Endothelial cell of umbilical vein (primary cell): Measurements from ENCODE around the gene IGF2R. TPM values are rescaled to one million over a fixed set of nuclear protein-coding genes. Genes with fewer than 3 reads are reported as not detected.

Experiments
- BruUV-seq: library from RNA; stranded (reverse); fragments of 400-500 nt; replicated peaks from 2 replicates; lab custom pipeline; 2021; lab: Mats Ljungman, UMichigan
- CTCF ChIA-PET: fragments of 300-600, 350-600 bp; sonication (Branson Sonifier 250); formaldehyde crosslinking; loops from one replicate; lab custom pipeline; 2021; ENCODE audit warnings: antibody characterized with exemption, inconsistent platforms; lab: Charles Lee
- POLR2A ChIA-PET: fragments of 300-600, 350-600 bp; sonication (Branson Sonifier 250); formaldehyde crosslinking; loops from one replicate; lab custom pipeline; 2021; ENCODE audit warnings: antibody characterized with exemption, inconsistent platforms; lab: Charles Lee
- DNase-seq: peaks from one replicate; pipeline ENCODE4 v3.0.0-alpha.2; 2011; ENCODE audit warnings: low read depth, low spot score
- FAIRE-seq: peaks from 2 replicates; lab custom pipeline; 2011; peaks lifted over from hg19 to GRCh38; lab: Jason Lieb, UNC
- H2AFZ ChIP-seq: 2 replicates; pipeline ENCODE4 v1.6.0; 2012; ENCODE audit warnings: low read depth, low read length, control low read depth, inconsistent platforms
- H3K27ac ChIP-seq: 2 replicates; pipeline ENCODE4 v1.5.1; 2011; ENCODE audit warnings: low read depth, mild to moderate bottlenecking, control low read depth, low read length, moderate library complexity; ENCODE audit not compliant: insufficient read depth
- H3K27me3 ChIP-seq, 2 experiments: 2 replicates each; pipeline versions ENCODE4 v1.6.0 to v1.6.1; 2011; ENCODE audit warnings: low read length in 2 of 2, mixed read lengths in 1 of 2; ENCODE audit not compliant: control insufficient read depth in 2 of 2, insufficient read depth in 2 of 2
- H3K36me3 ChIP-seq, 2 experiments: 2 replicates in 1 of 2; 3 replicates in 1 of 2; pipeline ENCODE4 v1.5.1; 2011; ENCODE audit warnings: low read length in 2 of 2, mild to moderate bottlenecking in 1 of 2, moderate library complexity in 1 of 2; ENCODE audit not compliant: control insufficient read depth in 2 of 2, insufficient read depth in 2 of 2; ENCODE audit errors: extremely low read depth in 1 of 2
- H3K4me1 ChIP-seq: 3 replicates; pipeline ENCODE4 v1.5.1; 2011; ENCODE audit warnings: mild to moderate bottlenecking, low read length; ENCODE audit not compliant: control insufficient read depth, insufficient read depth; ENCODE audit errors: extremely low read depth
- H3K4me2 ChIP-seq: 2 replicates; pipeline ENCODE4 v1.6.1; 2011; ENCODE audit warnings: low read length, control low read depth, mixed read lengths; ENCODE audit not compliant: insufficient read depth
- H3K4me3 ChIP-seq, 3 experiments: fragments of 200-600 bp in 1 of 3; sonication (generic), shearing (Covaris generic) in 1 of 3; replicated peaks in 1 of 3; 2 replicates each; pipeline ENCODE4 v1.5.1; 2011 to 2016; ENCODE audit warnings: control low read depth in 3 of 3, low read length in 3 of 3, mild to moderate bottlenecking in 2 of 3, inconsistent platforms in 1 of 3, low read depth in 1 of 3, moderate library complexity in 1 of 3; ENCODE audit not compliant: insufficient read depth in 1 of 3
- H3K79me2 ChIP-seq: 2 replicates; pipeline ENCODE4 v1.6.0; 2012; ENCODE audit warnings: low read length, inconsistent platforms; ENCODE audit not compliant: control insufficient read depth, insufficient read depth
- H3K9ac ChIP-seq: replicated peaks from 2 replicates; pipeline ENCODE3; 2011; ENCODE audit warnings: low read length, control low read depth; ENCODE audit not compliant: insufficient read depth; ENCODE audit errors: extremely low read depth
- H3K9me1 ChIP-seq: replicated peaks from 3 replicates; pipeline ENCODE4 v1.6.0; 2011; ENCODE audit warnings: mild to moderate bottlenecking, low read length; ENCODE audit not compliant: control insufficient read depth, insufficient read depth; ENCODE audit errors: extremely low read depth
- H3K9me3 ChIP-seq: replicated peaks from 2 replicates; pipeline ENCODE4 v1.5.1; 2012; ENCODE audit warnings: low read length, inconsistent platforms; ENCODE audit not compliant: control insufficient read depth, insufficient read depth
- H4K20me1 ChIP-seq: replicated peaks from 2 replicates; pipeline ENCODE3; 2011; ENCODE audit warnings: mild to moderate bottlenecking, low read length; ENCODE audit not compliant: control insufficient read depth, insufficient read depth; ENCODE audit errors: extremely low read depth
- CTCF ChIP-seq, 2 donors: IDR thresholded peaks; 1 replicate in 1 of 2; 2 replicates in 1 of 2; pipeline ENCODE4 v1.5.1; 2011; ENCODE audit warnings: low read length in 2 of 2, mild to moderate bottlenecking in 2 of 2, moderate library complexity in 2 of 2, control low read depth in 1 of 2, inconsistent platforms in 1 of 2, low read depth in 1 of 2; ENCODE audit not compliant: insufficient read depth in 1 of 2; ENCODE audit errors: extremely low read depth in 1 of 2
- EZH2 ChIP-seq: IDR thresholded peaks from 2 replicates; pipeline ENCODE4 v1.6.1; 2012; ENCODE audit warnings: borderline replicate concordance, low read depth, mild to moderate bottlenecking, moderate library complexity, low read length, inconsistent platforms; ENCODE audit not compliant: severe bottlenecking
- FOS ChIP-seq: IDR thresholded peaks from 2 replicates; pipeline ENCODE4 v1.6.1; 2011; ENCODE audit warnings: mild to moderate bottlenecking, low read length, moderate library complexity, borderline replicate concordance; ENCODE audit not compliant: insufficient read depth
- GATA2 ChIP-seq: IDR thresholded peaks from 2 replicates; pipeline ENCODE4 v1.7.0; 2011; ENCODE audit warnings: low read depth, mild to moderate bottlenecking, moderate library complexity, mixed read lengths, low read length; ENCODE audit not compliant: insufficient read length, insufficient read depth
- JUN ChIP-seq: IDR thresholded peaks from 2 replicates; pipeline ENCODE4 v1.6.1; 2011; ENCODE audit warnings: borderline replicate concordance, low read depth; ENCODE audit not compliant: insufficient read length, insufficient read depth
- MAX ChIP-seq: IDR thresholded peaks from 2 replicates; pipeline ENCODE4 v1.6.1; 2011; ENCODE audit not compliant: insufficient read depth, insufficient read length
- MYC ChIP-seq: IDR thresholded peaks from one replicate; pipeline ENCODE4 v1.6.1; 2011; ENCODE audit warnings: mild to moderate bottlenecking, low read depth, low read length
- POLR2A ChIP-seq: IDR thresholded peaks from 2 replicates; pipeline ENCODE4 v1.6.1; 2012; ENCODE audit warnings: low read depth, mild to moderate bottlenecking, control low read depth, low read length
- POLR2AphosphoS5 ChIP-seq: IDR thresholded peaks from 2 replicates; pipeline ENCODE4 v1.6.1; 2012; ENCODE audit warnings: low read depth, mild to moderate bottlenecking, control low read depth, low read length, moderate library complexity; ENCODE audit not compliant: insufficient read depth
- dilution Hi-C: fragments of 300-500 bp; cut with MboI; formaldehyde crosslinking; loops from one replicate; pipeline ENCODE4 v1.15.0; 2019; ENCODE audit warnings: low sequenced_read_pairs; ENCODE audit not compliant: extremely low pct_ligation_motif_present
- intact Hi-C: fragments of 100-400 bp; cut with micrococcal nuclease; formaldehyde crosslinking; loops from one replicate; pipeline ENCODE4 v1.10.0; 2022
- polyA plus RNA-seq, 4 experiments: library from polyadenylated mRNA; depleted of rRNA in 3 of 4; stranded (reverse) in 3 of 4; unstranded in 1 of 4; fragments of >200 nt; gene quantifications; 2 replicates each; pipeline versions ENCODE4 v1.2.1 to v1.2.3, GENCODE V29; 2011 to 2012; ENCODE audit warnings: missing spikeins in 1 of 4
- total RNA-seq: library from RNA; stranded (reverse); gene quantifications from 2 replicates; pipeline ENCODE4 v1.2.3, GENCODE V29; 2021

The IGF2R gene
- total and polyA plus RNA-seq, 2 donors (not counting 3 experiments of a cell fraction or from before 2014, with no cell fraction given), result 16.3 to 60.2 TPM

GRCh38 chr6:160101277-160102205 lies 132.7 kb downstream of the IGF2R start:
- no peaks in the 10 kb centered on the region for H4K20me1 ChIP-seq
- FAIRE-seq (no peak), DNase-seq (no peak)
- intact Hi-C loops (loop anchor here (10.0 kb wide), 1 partner anchor 307 kb away; the partner anchor contains the start of gene MRPL18), dilution Hi-C loops (no loop called here)
- BruUV-seq, result no TSS peak
- H3K9ac ChIP-seq, result no peak overlapping the region
- H3K9me1 ChIP-seq, result no peaks in the 10 kb centered on the region
- TF ChIP-seq POLR2AphosphoS5, result no peak
- TF ChIP-seq FOS, result no peak
- no peak for TF ChIP-seq CTCF (IDR thresholded peaks at IDR 0.05; ENCODE audit: extremely low read depth in 1 of 2, insufficient read depth in 1 of 2, low read depth in 1 of 2, low read length in 2 of 2)
- TF ChIP-seq MYC, result no peak
- no peak for TF ChIP-seq POLR2A
- no peak for TF ChIP-seq EZH2
- TF ChIP-seq JUN, result no peak
- no peak for TF ChIP-seq GATA2
- no peak for TF ChIP-seq MAX
- H2AFZ ChIP-seq, result no peak overlapping the region
- H3K4me1 ChIP-seq, result no peaks in the 10 kb centered on the region
- peaks cover 0 to 5% of the 10 kb centered on the region in 2 experiments for H3K36me3 ChIP-seq
- no peaks in the 10 kb centered on the region for H3K27me3 ChIP-seq
- H3K79me2 ChIP-seq, result no peaks in the 10 kb centered on the region
- H3K4me2 ChIP-seq, result no peak overlapping the region
- POLR2A ChIA-PET, result no interaction called here
- CTCF ChIA-PET, result interaction anchor here (1.3 to 7.0 kb wide), 2 partner anchors 13 to 238 kb away, joined by 4 to 53 read pairs; no protein-coding TSS in a partner anchor
- H3K9me3 ChIP-seq, result no peaks in the 10 kb centered on the region
- H3K27ac ChIP-seq, result no peak overlapping the region
- no peak overlapping the region for H3K4me3 ChIP-seq
